ENCODE results near the gene KAZN. TPM values are rescaled to one million over a fixed set of nuclear protein-coding genes. Genes with fewer than 3 reads are reported as not detected.

KAZN gene
- total RNA-seq, 2 experiments from 2014 or later = 0.22 to 0.55 TPM

DNA sequence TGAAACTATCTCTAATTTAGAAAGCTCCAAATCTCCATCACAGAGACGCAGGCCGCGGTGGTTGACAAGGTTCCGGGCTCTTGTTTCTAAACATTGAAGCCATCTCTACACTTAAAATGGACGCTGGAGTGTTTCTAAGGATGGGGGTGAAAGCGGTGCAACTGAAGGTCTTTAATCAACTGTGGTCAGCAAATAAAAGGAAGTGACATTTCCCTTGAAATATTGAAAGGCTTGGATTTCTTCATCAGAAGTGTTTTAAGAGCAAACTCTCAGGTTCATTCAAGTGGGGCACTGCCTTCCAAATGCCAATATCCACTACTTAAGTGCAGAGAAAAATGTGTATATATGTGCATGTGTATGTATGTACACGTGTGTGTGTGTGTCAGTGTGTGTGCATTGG is 117.3 kb downstream of the KAZN start:
- H3K36me3 ChIP-seq (ENCODE audit: insufficient read depth, low read length) = no peaks in the 10 kb centered on the region
- no peak overlapping the region for H3K27ac Mint-ChIP-seq
- H3K27ac ChIP-seq (ENCODE audit: low read depth in 1 of 2, low read length in 2 of 2) = no peak overlapping the region
- TF ChIP-seq, protein P1, sequence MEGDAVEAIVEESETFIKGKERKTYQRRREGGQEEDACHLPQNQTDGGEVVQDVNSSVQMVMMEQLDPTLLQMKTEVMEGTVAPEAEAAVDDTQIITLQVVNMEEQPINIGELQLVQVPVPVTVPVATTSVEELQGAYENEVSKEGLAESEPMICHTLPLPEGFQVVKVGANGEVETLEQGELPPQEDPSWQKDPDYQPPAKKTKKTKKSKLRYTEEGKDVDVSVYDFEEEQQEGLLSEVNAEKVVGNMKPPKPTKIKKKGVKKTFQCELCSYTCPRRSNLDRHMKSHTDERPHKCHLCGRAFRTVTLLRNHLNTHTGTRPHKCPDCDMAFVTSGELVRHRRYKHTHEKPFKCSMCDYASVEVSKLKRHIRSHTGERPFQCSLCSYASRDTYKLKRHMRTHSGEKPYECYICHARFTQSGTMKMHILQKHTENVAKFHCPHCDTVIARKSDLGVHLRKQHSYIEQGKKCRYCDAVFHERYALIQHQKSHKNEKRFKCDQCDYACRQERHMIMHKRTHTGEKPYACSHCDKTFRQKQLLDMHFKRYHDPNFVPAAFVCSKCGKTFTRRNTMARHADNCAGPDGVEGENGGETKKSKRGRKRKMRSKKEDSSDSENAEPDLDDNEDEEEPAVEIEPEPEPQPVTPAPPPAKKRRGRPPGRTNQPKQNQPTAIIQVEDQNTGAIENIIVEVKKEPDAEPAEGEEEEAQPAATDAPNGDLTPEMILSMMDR (IDR thresholded peaks at IDR 0.05) = no peak
- ChIA-PET CTCF (no interaction called here), POLR2A (no interaction called here)
- H3K9me3 Mint-ChIP-seq = peaks cover 3% of the 10 kb centered on the region
- ATAC-seq (ENCODE audit: poor library complexity) (no peak), DNase-seq (no peak)
- intact Hi-C loops (cut with DNase I, micrococcal nuclease) = no loop called here
- H3K4me1 ChIP-seq (ENCODE audit: insufficient read depth, low read length) = no peaks in the 10 kb centered on the region
- H3K27me3 Mint-ChIP-seq = no peaks in the 10 kb centered on the region
- H3K4me3 Mint-ChIP-seq = no peak overlapping the region
- H3K36me3 Mint-ChIP-seq (ENCODE audit: low read depth) = no peaks in the 10 kb centered on the region
- H3K27me3 ChIP-seq (ENCODE audit: control insufficient read depth in 1 of 2, insufficient read depth in 2 of 2, low read length in 2 of 2) = no peaks in the 10 kb centered on the region
- H3K4me1 Mint-ChIP-seq (ENCODE audit: low read depth) = no peaks in the 10 kb centered on the region
- peaks cover 0 to 8% of the 10 kb centered on the region in 2 experiments for H3K9me3 ChIP-seq (ENCODE audit: control insufficient read depth in 1 of 2, insufficient read depth in 1 of 2, low read length in 2 of 2)
- H3K4me3 ChIP-seq (ENCODE audit: low read length) = no peak overlapping the region

GRCh38 chr1:14716474-14716873 is 118.0 kb downstream of the KAZN start:
- Mint-ChIP-seq H3K27ac (no peak overlapping the region), H3K36me3 (ENCODE audit: low read depth) (no peaks in the 10 kb centered on the region), H3K27me3 (no peaks in the 10 kb centered on the region), H3K4me1 (ENCODE audit: low read depth) (no peaks in the 10 kb centered on the region), H3K4me3 (no peak overlapping the region), H3K9me3 (peaks cover 3% of the 10 kb centered on the region)
- Histone ChIP-seq H3K4me1 (ENCODE audit: insufficient read depth, low read length) (no peaks in the 10 kb centered on the region), H3K36me3 (ENCODE audit: insufficient read depth, low read length) (no peaks in the 10 kb centered on the region), H3K27me3 (ENCODE audit: control insufficient read depth in 1 of 2, insufficient read depth in 2 of 2, low read length in 2 of 2) (no peaks in the 10 kb centered on the region), H3K4me3 (ENCODE audit: low read length) (no peak overlapping the region), H3K9me3 (ENCODE audit: control insufficient read depth in 1 of 2, insufficient read depth in 1 of 2, low read length in 2 of 2) (peaks cover 0 to 8% of the 10 kb centered on the region in 2 experiments), H3K27ac (ENCODE audit: low read depth in 1 of 2, low read length in 2 of 2) (no peak overlapping the region)
- CTCF ChIA-PET = no interaction called here
- DNase-seq (no peak), ATAC-seq (ENCODE audit: poor library complexity) (no peak)
- intact Hi-C loops (cut with DNase I, micrococcal nuclease) = no loop called here
- TF ChIP-seq, protein P1 (IDR thresholded peaks at IDR 0.05) = no peak
- POLR2A ChIA-PET = no interaction called here

GRCh38 chr1:14718476-14718875 is 120.0 kb downstream of the KAZN start:
- H3K4me3 ChIP-seq (ENCODE audit: low read length) = no peak overlapping the region
- Mint-ChIP-seq H3K4me3 (no peak overlapping the region), H3K27me3 (no peaks in the 10 kb centered on the region), H3K9me3 (peaks cover 3% of the 10 kb centered on the region), H3K4me1 (ENCODE audit: low read depth) (no peaks in the 10 kb centered on the region), H3K27ac (no peak overlapping the region), H3K36me3 (ENCODE audit: low read depth) (no peaks in the 10 kb centered on the region)
- DNase-seq = no peak
- no peaks in the 10 kb centered on the region for H3K4me1 ChIP-seq (ENCODE audit: insufficient read depth, low read length)
- H3K9me3 ChIP-seq (ENCODE audit: control insufficient read depth in 1 of 2, insufficient read depth in 1 of 2, low read length in 2 of 2) = peaks cover 0 to 11% of the 10 kb centered on the region in 2 experiments
- CTCF ChIA-PET = no interaction called here
- no peak overlapping the region for H3K27ac ChIP-seq (ENCODE audit: low read depth in 1 of 2, low read length in 2 of 2)
- no peaks in the 10 kb centered on the region for H3K36me3 ChIP-seq (ENCODE audit: insufficient read depth, low read length)
- H3K27me3 ChIP-seq (ENCODE audit: control insufficient read depth in 1 of 2, insufficient read depth in 2 of 2, low read length in 2 of 2) = no peaks in the 10 kb centered on the region
- intact Hi-C loops (cut with DNase I, micrococcal nuclease) = no loop called here
- POLR2A ChIA-PET = no interaction called here
- TF ChIP-seq, protein P1 (IDR thresholded peaks at IDR 0.05) = no peak
- ATAC-seq (ENCODE audit: poor library complexity) = no peak

All from CD4-positive, alpha-beta T cell (primary cell).